Common myeloid progenitor, CD34-positive (primary cell): ENCODE results near the gene L3HYPDH. TPM values are rescaled to one million over a fixed set of nuclear protein-coding genes. Genes with fewer than 3 reads are reported as not detected.

Experiments
- CTCF ChIA-PET: fragments of 350-600 bp; sonication (Branson Sonifier 250); formaldehyde crosslinking; loops from one replicate; lab custom pipeline; 2021; ENCODE audit warnings: antibody characterized with exemption; lab: Charles Lee
- POLR2A ChIA-PET: fragments of 350-600 bp; sonication (Branson Sonifier 250); formaldehyde crosslinking; loops from one replicate; lab custom pipeline; 2021; ENCODE audit warnings: antibody characterized with exemption; lab: Charles Lee
- DNase-seq, 3 donors: peaks; one replicate each; pipeline versions ENCODE4 v3.0.0 to v3.0.0-alpha.2; 2013
- H3K27ac ChIP-seq, 2 experiments: 1 replicate in 1 of 2; 2 replicates in 1 of 2; pipeline ENCODE4 v1.7.0; 2013; ENCODE audit warnings: inconsistent platforms in 2 of 2, low read length in 2 of 2, mild to moderate bottlenecking in 2 of 2, low read depth in 1 of 2, moderate library complexity in 1 of 2; ENCODE audit not compliant: severe bottlenecking in 2 of 2, insufficient read depth in 1 of 2, poor library complexity in 1 of 2
- H3K27me3 ChIP-seq, 5 experiments: replicated peaks in 2 of 5; 1 replicate in 3 of 5; 2 replicates in 2 of 5; pipeline versions ENCODE4 v1.6.1 to v1.7.0; 2013; ENCODE audit warnings: low read length in 4 of 5, mild to moderate bottlenecking in 2 of 5, moderate library complexity in 2 of 5, inconsistent platforms in 1 of 5; ENCODE audit not compliant: insufficient read depth in 5 of 5, control insufficient read depth in 4 of 5
- H3K36me3 ChIP-seq, 4 experiments: 1 replicate in 2 of 4; 2 replicates in 2 of 4; pipeline versions ENCODE4 v1.6.1 to v1.7.0; 2013; ENCODE audit warnings: low read length in 3 of 4, control low read depth in 1 of 4, mild to moderate bottlenecking in 1 of 4; ENCODE audit not compliant: control insufficient read depth in 4 of 4, insufficient read depth in 4 of 4
- H3K4me1 ChIP-seq, 4 experiments: 1 replicate in 3 of 4; 2 replicates in 1 of 4; pipeline versions ENCODE4 v1.6.1 to v1.7.1; 2013; ENCODE audit warnings: low read length in 3 of 4, mild to moderate bottlenecking in 3 of 4, control low read depth in 1 of 4, inconsistent platforms in 1 of 4, moderate library complexity in 1 of 4; ENCODE audit not compliant: control insufficient read depth in 4 of 4, insufficient read depth in 4 of 4; ENCODE audit errors: control extremely low read depth in 1 of 4
- H3K4me3 ChIP-seq, 7 experiments: 1 replicate in 4 of 7; 2 replicates in 3 of 7; pipeline versions ENCODE4 v1.5.1 to v1.7.0; 2013; ENCODE audit warnings: mild to moderate bottlenecking in 7 of 7, low read length in 6 of 7, moderate library complexity in 6 of 7, inconsistent platforms in 2 of 7, low read depth in 2 of 7, control low read depth in 1 of 7; ENCODE audit not compliant: insufficient read depth in 4 of 7, control insufficient read depth in 1 of 7; ENCODE audit errors: extremely low read depth in 1 of 7
- H3K9me3 ChIP-seq, 5 experiments: 1 replicate in 4 of 5; 2 replicates in 1 of 5; pipeline versions ENCODE4 v1.6.1 to v1.7.1; 2013; ENCODE audit warnings: low read length in 4 of 5, mild to moderate bottlenecking in 2 of 5, inconsistent platforms in 1 of 5, low read depth in 1 of 5, moderate library complexity in 1 of 5; ENCODE audit not compliant: control insufficient read depth in 4 of 5, insufficient read depth in 2 of 5; ENCODE audit errors: control extremely low read depth in 1 of 5
- WGBS: methylation state at CpG from one replicate; pipeline ENCODE4 v1.1.5; 2013; ENCODE audit not compliant: insufficient coverage; 5-methylcytosine and 5-hydroxymethylcytosine counted together
- polyA plus RNA-seq: library from polyadenylated mRNA; unstranded; fragments of 120-200 nt; gene quantifications from one replicate; pipeline ENCODE4 v1.2.1, GENCODE V29; 2013

L3HYPDH gene
- polyA plus RNA-seq: 102 TPM

GRCh38 chr14:59483819-59484638 lies at the start of gene L3HYPDH, which contains the start of gene JKAMP:
Gene L3HYPDH, minus strand, starts transcription at chr14:59484408. Its CDS starts 92 bp downstream, at chr14:59484316.
Gene JKAMP, plus strand, starts transcription at chr14:59484517. Its CDS starts 73 bp downstream, at chr14:59484590.
- ChIA-PET POLR2A (no interaction called here), CTCF (interaction anchor here (1.1 to 3.4 kb wide), 11 partner anchors 9 to 94 kb away, joined by 3 to 26 read pairs (median 8); partner anchors contain the start of genes CCDC175 and GPR135)
- no peaks in the 10 kb centered on the region for H3K27me3 ChIP-seq
- peaks cover 21 to 64% (median 43%) of the 10 kb centered on the region in 4 experiments for H3K4me1 ChIP-seq
- H3K9me3 ChIP-seq: no peaks in the 10 kb centered on the region
- under 1% methylated on average over 86 of the region's 92 CpGs for whole genome bisulfite sequencing
- peak within 1 kb of the TSS; percentile 81 to 97 (median 90) for H3K4me3 ChIP-seq
- peak within 1 kb of the TSS; percentile 66 to 87 for H3K27ac ChIP-seq
- H3K36me3 ChIP-seq: peaks cover 4 to 13% (median 10%) of the 10 kb centered on the region in 4 experiments
- peak; percentile 97 to 99 (median 99) for DNase-seq

GRCh38 chr14:59532419-59532818 lies 48.2 kb upstream of the L3HYPDH start:
- H3K4me3 ChIP-seq: no peak overlapping the region
- 57% methylated on average over 1 of the region's 1 CpG for WGBS
- peak in 1 of 3 donors; percentile 10 for DNase-seq
- H3K36me3 ChIP-seq: peaks cover 0 to 66% (median 20%) of the 10 kb centered on the region in 4 experiments
- ChIA-PET POLR2A (no interaction called here), CTCF (interaction anchor here (0.6 to 1.0 kb wide), 2 partner anchors 23 to 25 kb away, joined by 3 read pairs; no protein-coding TSS in a partner anchor)
- no peak overlapping the region for H3K27ac ChIP-seq
- H3K27me3 ChIP-seq: no peaks in the 10 kb centered on the region
- peaks cover 0 to 9% (median 3%) of the 10 kb centered on the region in 5 experiments for H3K9me3 ChIP-seq
- H3K4me1 ChIP-seq: peaks cover 0 to 14% (median 7%) of the 10 kb centered on the region in 4 experiments

- Histone ChIP-seq H3K27me3 (no peaks in the 10 kb centered on the region), H3K36me3 (peaks cover 0 to 49% (median 18%) of the 10 kb centered on the region in 4 experiments), H3K27ac (no peak overlapping the region), H3K9me3 (peaks cover 0 to 9% (median 3%) of the 10 kb centered on the region in 5 experiments), H3K4me1 (peaks cover 0 to 10% (median 7%) of the 10 kb centered on the region in 4 experiments), H3K4me3 (no peak overlapping the region)
- POLR2A ChIA-PET: no interaction called here
- no peak for DNase-seq
- CTCF ChIA-PET: no interaction called here
Observed at GRCh38 chr14:59530349-59530748, 46.1 kb upstream of the L3HYPDH start.

GRCh38 chr14:59529189-59529588 lies 45.0 kb upstream of the L3HYPDH start:
- Histone ChIP-seq H3K27ac (no peak overlapping the region), H3K4me1 (peaks cover 0 to 10% (median 6%) of the 10 kb centered on the region in 4 experiments), H3K27me3 (no peaks in the 10 kb centered on the region), H3K4me3 (no peak overlapping the region), H3K36me3 (peaks cover 0 to 44% (median 13%) of the 10 kb centered on the region in 4 experiments), H3K9me3 (peaks cover 0 to 9% (median 3%) of the 10 kb centered on the region in 5 experiments)
- POLR2A ChIA-PET: no interaction called here
- whole genome bisulfite sequencing: 100% methylated on average over 1 of the region's 2 CpGs
- DNase-seq: no peak
- CTCF ChIA-PET: interaction anchor here (1.3 to 1.4 kb wide), 2 partner anchors 46 to 48 kb away, joined by 3 to 4 read pairs; partner anchors contain the start of gene CCDC175

- ChIA-PET POLR2A (no interaction called here), CTCF (interaction anchor here (1.0 to 1.6 kb wide), 4 partner anchors 8 to 47 kb away, joined by 3 to 4 read pairs (median 4); no protein-coding TSS in a partner anchor)
- peaks cover 0 to 3% (median 0%) of the 10 kb centered on the region in 5 experiments for H3K9me3 ChIP-seq
- H3K4me3 ChIP-seq: no peak overlapping the region
- DNase-seq: no peak
- H3K27ac ChIP-seq: no peak overlapping the region
- peaks cover 0 to 32% (median 5%) of the 10 kb centered on the region in 4 experiments for H3K36me3 ChIP-seq
- WGBS: no CpG with 5 or more reads among the region's 3 CpGs
- no peaks in the 10 kb centered on the region for H3K4me1 ChIP-seq
- no peaks in the 10 kb centered on the region for H3K27me3 ChIP-seq
Observed at GRCh38 chr14:59520224-59520623, 36.0 kb upstream of the L3HYPDH start.

- ChIA-PET POLR2A (interaction anchor here (0.9 kb wide), 1 partner anchor 26 kb away, joined by 3 read pairs; no protein-coding TSS in a partner anchor), CTCF (interaction anchor here (0.7 to 20.3 kb wide), 17 partner anchors 8 to 386 kb away, joined by 3 to 536 read pairs (median 5); partner anchors contain the start of genes CCDC175, JKAMP and L3HYPDH)
- Histone ChIP-seq H3K27me3 (no peaks in the 10 kb centered on the region), H3K4me1 (peaks cover 0 to 9% (median 0%) of the 10 kb centered on the region in 4 experiments), H3K27ac (no peak overlapping the region), H3K9me3 (no peaks in the 10 kb centered on the region), H3K36me3 (peaks cover 0 to 21% (median 0%) of the 10 kb centered on the region in 4 experiments), H3K4me3 (no peak overlapping the region)
- 94% methylated on average over 4 of the region's 4 CpGs for WGBS
- DNase-seq: peak; percentile 49 to 76 (median 74)
Observed at GRCh38 chr14:59511916-59512575, 27.8 kb upstream of the L3HYPDH start.
